ENCODE results near the gene PXDN.

PXDN gene

GRCh38 chr2:1642066-1642861 is 102.1 kb downstream of the PXDN start:
- no peak for DNase-seq

- DNase-seq: no peak
Observed at GRCh38 chr2:1641523-1641922, 102.8 kb downstream of the PXDN start.

GRCh38 chr2:1640301-1641135 is 103.8 kb downstream of the PXDN start:
- no peak for DNase-seq

DNA sequence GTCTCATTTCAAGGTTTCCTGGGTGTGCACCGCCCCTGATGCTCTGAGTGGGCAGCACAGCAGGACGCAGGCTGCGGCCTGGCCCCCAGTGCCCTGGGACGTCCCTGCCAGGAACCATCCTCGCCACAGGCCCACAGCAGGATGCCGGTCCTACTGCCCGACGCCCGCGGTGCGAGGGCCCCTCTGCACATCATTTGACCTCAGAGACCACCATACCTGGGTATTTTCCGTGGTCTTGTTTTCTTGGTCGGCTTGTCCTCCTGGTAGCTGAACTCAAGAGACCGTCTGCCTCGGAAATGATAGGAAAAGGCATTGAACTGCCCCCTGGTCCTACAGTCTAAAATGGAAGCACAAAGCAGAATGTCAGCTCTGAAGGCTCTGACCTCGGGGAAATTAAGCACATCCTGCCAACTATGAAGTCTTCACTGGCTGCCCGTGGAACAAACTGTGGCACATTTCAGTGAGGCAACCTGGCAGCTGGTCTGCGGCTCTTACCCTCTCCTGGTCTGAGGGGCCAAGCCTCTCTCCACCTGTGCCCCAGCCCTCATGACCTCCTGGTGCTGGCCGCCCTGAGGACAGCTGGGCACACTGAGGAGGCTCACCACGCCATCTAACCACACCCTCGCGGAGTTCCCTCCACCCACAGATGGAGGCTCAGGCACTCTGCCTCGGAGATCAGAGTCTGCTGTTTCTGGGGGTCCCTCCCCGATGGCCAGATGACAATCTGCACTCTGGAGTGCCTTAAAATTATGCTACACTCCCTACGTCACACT is 105.0 kb downstream of the PXDN start:
- no peak for DNase-seq

GRCh38 chr2:1638281-1638860 is 105.9 kb downstream of the PXDN start:
- DNase-seq: no peak

DNA sequence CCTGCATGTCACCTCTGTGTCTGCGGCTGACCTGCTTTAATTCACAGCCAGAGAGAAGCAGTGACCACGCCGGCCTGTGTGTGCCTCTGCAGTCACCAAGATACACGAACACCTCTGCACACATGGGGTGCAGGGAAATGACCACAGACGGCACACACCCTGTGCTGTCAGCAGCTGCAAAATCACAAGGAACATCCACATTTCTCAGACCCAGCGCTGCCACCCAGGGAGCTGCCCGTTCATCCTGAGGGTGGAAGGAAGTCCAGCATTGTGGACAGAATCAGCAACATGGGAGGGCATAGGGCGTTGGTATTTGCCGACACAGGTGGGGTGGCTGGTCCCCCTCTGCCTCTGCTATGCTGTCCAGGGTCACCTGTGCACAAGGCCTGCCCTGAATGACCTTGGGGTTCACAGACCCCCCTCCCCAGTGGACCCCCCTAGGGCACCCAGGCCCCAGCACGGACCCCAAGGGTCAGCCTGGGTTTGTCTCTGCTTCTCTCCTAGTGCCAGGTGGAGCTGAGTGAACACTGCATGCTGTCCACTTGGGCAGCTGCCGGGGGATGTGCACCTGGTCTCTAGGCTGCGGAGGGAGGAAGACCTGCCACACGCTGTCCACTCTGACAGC is 107.4 kb downstream of the PXDN start:
- DNase-seq: no peak

GRCh38 chr2:1635823-1636222 is 108.5 kb downstream of the PXDN start:
- no peak for DNase-seq

DNA sequence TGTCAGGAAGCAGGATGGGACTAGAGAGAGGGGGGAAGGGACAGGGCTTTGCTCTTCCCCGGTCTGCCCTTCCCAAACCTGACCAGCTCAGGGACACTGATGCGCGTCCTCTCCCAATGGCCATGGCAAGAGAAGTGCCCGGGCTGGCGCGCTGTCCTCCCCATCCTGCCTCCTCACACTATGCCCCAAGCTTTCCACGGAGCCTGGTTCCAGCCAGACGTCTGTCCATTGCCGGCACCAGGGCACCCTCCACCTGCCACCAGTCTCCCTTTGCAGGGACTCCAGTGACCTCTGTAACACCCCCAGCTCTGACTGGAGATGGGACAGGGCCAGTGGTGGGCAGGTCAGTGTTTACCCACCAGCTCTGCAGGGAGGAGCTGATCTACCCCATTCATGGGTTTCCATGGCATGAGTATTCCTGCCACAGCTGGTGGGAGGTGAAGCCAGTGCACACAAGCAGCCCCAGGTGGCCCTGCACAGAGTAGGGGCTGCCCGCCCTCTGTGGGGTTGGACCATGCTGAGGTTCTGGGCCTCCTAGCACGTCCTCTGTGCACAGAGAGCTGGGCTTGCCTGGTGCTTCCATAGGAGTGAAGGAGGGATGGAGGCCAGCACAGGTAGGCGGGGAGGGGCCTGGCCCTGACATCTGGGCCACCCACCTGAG is 109.5 kb downstream of the PXDN start:
- DNase-seq: no peak

- DNase-seq: no peak
Observed at GRCh38 chr2:1633936-1634587, 110.3 kb downstream of the PXDN start.

- no peak for DNase-seq
Observed at GRCh38 chr2:1633092-1633671, 111.1 kb downstream of the PXDN start.

GRCh38 chr2:1632510-1632909 is 111.8 kb downstream of the PXDN start:
- DNase-seq: no peak

GRCh38 chr2:1632002-1632348 is 112.3 kb downstream of the PXDN start:
- DNase-seq: no peak

DNA sequence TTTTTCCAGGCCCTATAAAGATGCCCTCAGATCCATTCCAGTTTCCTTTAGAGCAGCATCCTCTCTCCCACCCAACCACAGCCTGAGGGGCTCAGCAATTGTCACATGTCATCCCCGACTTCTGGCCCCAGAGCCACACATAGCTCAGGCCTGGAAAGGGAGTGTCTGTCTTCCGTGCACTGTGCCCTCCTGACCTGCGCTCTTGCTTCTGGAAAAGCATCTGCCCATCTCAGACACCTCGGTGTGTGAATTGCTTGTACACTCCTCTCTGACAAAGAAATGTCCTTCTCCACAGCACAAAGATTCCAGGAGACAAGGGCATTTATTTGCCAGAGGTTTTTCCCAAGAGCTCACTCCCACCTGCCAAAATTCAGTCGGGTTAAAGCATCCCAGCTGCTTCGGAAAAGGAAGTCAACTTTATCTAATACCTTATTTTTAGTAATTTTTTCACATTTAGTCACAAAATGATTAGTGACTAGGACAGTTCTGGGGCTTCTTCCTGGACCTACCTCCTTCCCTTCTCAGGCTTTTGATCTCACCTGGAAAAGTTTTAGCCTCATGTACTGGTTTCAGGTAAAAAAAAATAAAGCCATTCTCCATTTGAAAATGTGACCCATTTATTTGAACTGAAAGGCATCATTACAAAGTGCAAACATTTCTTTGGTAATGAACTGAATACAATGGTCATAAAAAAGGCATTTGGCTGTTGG is 112.9 kb downstream of the PXDN start:
- peak; percentile 16 for DNase-seq

GRCh38 chr2:1628893-1629292 is 115.4 kb downstream of the PXDN start:
- peak; percentile 15 for DNase-seq

DNA sequence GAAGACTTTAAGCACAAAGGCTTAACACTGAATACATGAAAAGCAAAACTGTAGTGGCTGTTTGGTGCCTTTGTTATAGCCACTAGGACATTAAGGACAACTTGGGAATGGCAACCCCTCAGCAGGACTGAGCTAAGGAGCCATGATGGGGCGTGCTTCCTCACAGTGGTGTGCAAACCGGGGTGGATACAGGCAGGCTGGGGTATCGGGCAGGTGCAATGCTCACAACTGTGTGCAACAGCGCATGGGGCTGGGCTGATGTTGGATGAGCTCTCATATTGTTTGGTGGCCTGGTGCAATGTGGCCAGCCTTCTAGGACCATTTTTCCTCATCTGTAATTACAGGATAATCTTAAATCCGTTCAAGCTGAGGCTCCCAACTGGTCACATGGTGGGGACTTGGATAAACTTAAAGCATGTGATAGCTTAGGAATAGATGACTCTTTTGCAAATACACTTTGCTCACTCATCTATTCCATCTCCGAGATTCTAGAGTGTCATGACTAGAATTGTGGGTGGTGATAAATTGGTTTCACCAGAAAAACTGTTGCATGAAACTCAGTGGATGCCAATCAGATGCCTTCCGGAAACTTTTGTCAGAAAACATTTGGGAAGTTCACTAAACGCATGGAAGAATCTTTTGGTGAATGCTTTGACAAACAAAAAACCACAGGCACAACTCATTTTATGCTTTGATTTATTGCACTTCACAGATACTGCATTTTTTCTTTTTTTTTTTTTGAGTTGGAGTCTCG is 116.5 kb downstream of the PXDN start:
- DNase-seq: no peak

- no peak for DNase-seq
Observed at GRCh38 chr2:1626271-1626681, 118.0 kb downstream of the PXDN start.

- DNase-seq: peak; percentile 43
Observed at GRCh38 chr2:1625281-1626001, 118.9 kb downstream of the PXDN start.

- DNase-seq: no peak
Observed at GRCh38 chr2:1623906-1624445, 120.3 kb downstream of the PXDN start.
